H1 (cell line): ENCODE results near the gene APOL5. TPM values are rescaled to one million over a fixed set of nuclear protein-coding genes. Genes with fewer than 3 reads are reported as not detected.

ENCODE experiments used
- polyA plus RNA-seq, 7 experiments: library from polyadenylated mRNA; depleted of rRNA in 3 of 7; stranded (reverse) in 5 of 7; unstranded in 2 of 7; fragments of >200 nt in 5 of 7; fragments of 200-250 nt in 2 of 7; gene quantifications; 1 replicate in 5 of 7; 2 replicates in 1 of 7; 4 replicates in 1 of 7; pipeline versions ENCODE4 v1.2.1 to v1.2.3, GENCODE V29; 2011 to 2013; ENCODE audit warnings: missing spikeins in 2 of 7, mixed read lengths in 2 of 7
- total RNA-seq: library from RNA; stranded (reverse); fragmentation: NEBNext Ultra II Directional; extraction: Animal tissue kit (Norgen Biotek cat#: 25700); gene quantifications from 2 replicates; pipeline ENCODE4 v1.2.1, GENCODE V29; 2021
- TF ChIP-seq, protein P1 (sequence below): fragments of 300-600 bp; sonication (generic); IDR thresholded peaks from 2 replicates; pipeline ENCODE4 v1.7.1; 2012; ENCODE audit warnings: low read length, moderate library complexity, mild to moderate bottlenecking, inconsistent platforms; ENCODE audit not compliant: insufficient replicate concordance

The APOL5 gene
- total and polyA plus RNA-seq, 2 of the 8 experiments (the other 6 are each of a cell fraction or from before 2014, with no cell fraction given) = not detected

DNA sequence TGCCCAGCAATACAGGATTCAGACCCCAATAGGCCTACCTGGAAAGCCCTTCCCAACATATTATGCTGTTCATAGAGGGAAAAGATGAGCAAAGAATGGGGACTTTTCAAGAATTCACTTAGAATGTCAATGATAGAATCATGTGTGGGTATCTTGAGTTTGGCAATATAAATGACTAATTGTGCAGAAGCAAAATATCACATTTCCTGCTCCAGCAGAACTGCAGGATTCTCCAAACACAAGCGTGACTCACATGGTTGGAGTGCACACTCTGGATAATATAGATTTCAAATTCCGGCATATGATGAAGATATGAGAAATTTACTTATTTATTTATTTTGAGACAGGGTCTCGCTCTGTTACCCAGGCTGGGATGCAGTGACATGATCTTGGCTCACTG lies 12.5 kb upstream of the APOL5 start (continued):
- TF ChIP-seq, protein P1, sequence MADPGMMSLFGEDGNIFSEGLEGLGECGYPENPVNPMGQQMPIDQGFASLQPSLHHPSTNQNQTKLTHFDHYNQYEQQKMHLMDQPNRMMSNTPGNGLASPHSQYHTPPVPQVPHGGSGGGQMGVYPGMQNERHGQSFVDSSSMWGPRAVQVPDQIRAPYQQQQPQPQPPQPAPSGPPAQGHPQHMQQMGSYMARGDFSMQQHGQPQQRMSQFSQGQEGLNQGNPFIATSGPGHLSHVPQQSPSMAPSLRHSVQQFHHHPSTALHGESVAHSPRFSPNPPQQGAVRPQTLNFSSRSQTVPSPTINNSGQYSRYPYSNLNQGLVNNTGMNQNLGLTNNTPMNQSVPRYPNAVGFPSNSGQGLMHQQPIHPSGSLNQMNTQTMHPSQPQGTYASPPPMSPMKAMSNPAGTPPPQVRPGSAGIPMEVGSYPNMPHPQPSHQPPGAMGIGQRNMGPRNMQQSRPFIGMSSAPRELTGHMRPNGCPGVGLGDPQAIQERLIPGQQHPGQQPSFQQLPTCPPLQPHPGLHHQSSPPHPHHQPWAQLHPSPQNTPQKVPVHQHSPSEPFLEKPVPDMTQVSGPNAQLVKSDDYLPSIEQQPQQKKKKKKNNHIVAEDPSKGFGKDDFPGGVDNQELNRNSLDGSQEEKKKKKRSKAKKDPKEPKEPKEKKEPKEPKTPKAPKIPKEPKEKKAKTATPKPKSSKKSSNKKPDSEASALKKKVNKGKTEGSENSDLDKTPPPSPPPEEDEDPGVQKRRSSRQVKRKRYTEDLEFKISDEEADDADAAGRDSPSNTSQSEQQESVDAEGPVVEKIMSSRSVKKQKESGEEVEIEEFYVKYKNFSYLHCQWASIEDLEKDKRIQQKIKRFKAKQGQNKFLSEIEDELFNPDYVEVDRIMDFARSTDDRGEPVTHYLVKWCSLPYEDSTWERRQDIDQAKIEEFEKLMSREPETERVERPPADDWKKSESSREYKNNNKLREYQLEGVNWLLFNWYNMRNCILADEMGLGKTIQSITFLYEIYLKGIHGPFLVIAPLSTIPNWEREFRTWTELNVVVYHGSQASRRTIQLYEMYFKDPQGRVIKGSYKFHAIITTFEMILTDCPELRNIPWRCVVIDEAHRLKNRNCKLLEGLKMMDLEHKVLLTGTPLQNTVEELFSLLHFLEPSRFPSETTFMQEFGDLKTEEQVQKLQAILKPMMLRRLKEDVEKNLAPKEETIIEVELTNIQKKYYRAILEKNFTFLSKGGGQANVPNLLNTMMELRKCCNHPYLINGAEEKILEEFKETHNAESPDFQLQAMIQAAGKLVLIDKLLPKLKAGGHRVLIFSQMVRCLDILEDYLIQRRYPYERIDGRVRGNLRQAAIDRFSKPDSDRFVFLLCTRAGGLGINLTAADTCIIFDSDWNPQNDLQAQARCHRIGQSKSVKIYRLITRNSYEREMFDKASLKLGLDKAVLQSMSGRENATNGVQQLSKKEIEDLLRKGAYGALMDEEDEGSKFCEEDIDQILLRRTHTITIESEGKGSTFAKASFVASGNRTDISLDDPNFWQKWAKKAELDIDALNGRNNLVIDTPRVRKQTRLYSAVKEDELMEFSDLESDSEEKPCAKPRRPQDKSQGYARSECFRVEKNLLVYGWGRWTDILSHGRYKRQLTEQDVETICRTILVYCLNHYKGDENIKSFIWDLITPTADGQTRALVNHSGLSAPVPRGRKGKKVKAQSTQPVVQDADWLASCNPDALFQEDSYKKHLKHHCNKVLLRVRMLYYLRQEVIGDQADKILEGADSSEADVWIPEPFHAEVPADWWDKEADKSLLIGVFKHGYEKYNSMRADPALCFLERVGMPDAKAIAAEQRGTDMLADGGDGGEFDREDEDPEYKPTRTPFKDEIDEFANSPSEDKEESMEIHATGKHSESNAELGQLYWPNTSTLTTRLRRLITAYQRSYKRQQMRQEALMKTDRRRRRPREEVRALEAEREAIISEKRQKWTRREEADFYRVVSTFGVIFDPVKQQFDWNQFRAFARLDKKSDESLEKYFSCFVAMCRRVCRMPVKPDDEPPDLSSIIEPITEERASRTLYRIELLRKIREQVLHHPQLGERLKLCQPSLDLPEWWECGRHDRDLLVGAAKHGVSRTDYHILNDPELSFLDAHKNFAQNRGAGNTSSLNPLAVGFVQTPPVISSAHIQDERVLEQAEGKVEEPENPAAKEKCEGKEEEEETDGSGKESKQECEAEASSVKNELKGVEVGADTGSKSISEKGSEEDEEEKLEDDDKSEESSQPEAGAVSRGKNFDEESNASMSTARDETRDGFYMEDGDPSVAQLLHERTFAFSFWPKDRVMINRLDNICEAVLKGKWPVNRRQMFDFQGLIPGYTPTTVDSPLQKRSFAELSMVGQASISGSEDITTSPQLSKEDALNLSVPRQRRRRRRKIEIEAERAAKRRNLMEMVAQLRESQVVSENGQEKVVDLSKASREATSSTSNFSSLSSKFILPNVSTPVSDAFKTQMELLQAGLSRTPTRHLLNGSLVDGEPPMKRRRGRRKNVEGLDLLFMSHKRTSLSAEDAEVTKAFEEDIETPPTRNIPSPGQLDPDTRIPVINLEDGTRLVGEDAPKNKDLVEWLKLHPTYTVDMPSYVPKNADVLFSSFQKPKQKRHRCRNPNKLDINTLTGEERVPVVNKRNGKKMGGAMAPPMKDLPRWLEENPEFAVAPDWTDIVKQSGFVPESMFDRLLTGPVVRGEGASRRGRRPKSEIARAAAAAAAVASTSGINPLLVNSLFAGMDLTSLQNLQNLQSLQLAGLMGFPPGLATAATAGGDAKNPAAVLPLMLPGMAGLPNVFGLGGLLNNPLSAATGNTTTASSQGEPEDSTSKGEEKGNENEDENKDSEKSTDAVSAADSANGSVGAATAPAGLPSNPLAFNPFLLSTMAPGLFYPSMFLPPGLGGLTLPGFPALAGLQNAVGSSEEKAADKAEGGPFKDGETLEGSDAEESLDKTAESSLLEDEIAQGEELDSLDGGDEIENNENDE = no peak
